CD4-positive, alpha-beta T cell (primary cell): ENCODE data around the gene ANKS1B. TPM values are rescaled to one million over a fixed set of nuclear protein-coding genes. Genes with fewer than 3 reads are reported as not detected.

Experiments used
- ATAC-seq: fragments of 200-7000 bp; cut with Tn5 transposase; one replicate; pipeline ENCODE4 v1.10.0; 2022; ENCODE audit warnings: mild to moderate bottlenecking; ENCODE audit not compliant: poor library complexity
- CTCF ChIA-PET: fragments of 350-600 bp; sonication (Branson Sonifier 250); formaldehyde crosslinking; loops from one replicate; lab custom pipeline; 2021; ENCODE audit warnings: antibody characterized with exemption, inconsistent platforms; lab: Charles Lee
- POLR2A ChIA-PET: fragments of 350-600 bp; sonication (Branson Sonifier 250); formaldehyde crosslinking; loops from one replicate; lab custom pipeline; 2021; ENCODE audit warnings: antibody characterized with exemption, inconsistent platforms; lab: Charles Lee
- DNase-seq, 14 experiments: peaks; one replicate each; pipeline ENCODE4 v3.0.0-alpha.2; 2013 to 2020; ENCODE audit warnings: mixed read lengths in 2 of 14
- H3K27ac ChIP-seq, 2 donors: one replicate each; pipeline versions ENCODE4 v1.5.1 to v1.7.0; 2013; ENCODE audit warnings: low read length in 2 of 2, low read depth in 1 of 2, mild to moderate bottlenecking in 1 of 2
- H3K27me3 ChIP-seq, 2 experiments: 1 replicate in 1 of 2; 2 replicates in 1 of 2; pipeline versions ENCODE4 v1.6.1 to v1.7.0; 2013; ENCODE audit warnings: low read length in 2 of 2, control low read depth in 1 of 2, mild to moderate bottlenecking in 1 of 2, moderate library complexity in 1 of 2; ENCODE audit not compliant: insufficient read depth in 2 of 2, control insufficient read depth in 1 of 2
- H3K36me3 ChIP-seq: one replicate; pipeline ENCODE4 v1.6.1; 2013; ENCODE audit warnings: low read length, control low read depth; ENCODE audit not compliant: insufficient read depth
- H3K4me1 ChIP-seq: one replicate; pipeline ENCODE4 v1.6.1; 2013; ENCODE audit warnings: low read length, control low read depth; ENCODE audit not compliant: insufficient read depth
- H3K4me3 ChIP-seq: one replicate; pipeline ENCODE4 v1.5.1; 2013; ENCODE audit warnings: mild to moderate bottlenecking, low read length, moderate library complexity
- H3K9me3 ChIP-seq, 2 experiments: 1 replicate in 1 of 2; 2 replicates in 1 of 2; pipeline versions ENCODE4 v1.6.1 to v1.7.0; 2013; ENCODE audit warnings: low read length in 2 of 2, mild to moderate bottlenecking in 2 of 2, control low read depth in 1 of 2, moderate library complexity in 1 of 2; ENCODE audit not compliant: control insufficient read depth in 1 of 2, insufficient read depth in 1 of 2
- H3K27ac Mint-ChIP-seq: one replicate; pipeline ENCODE4 v1.8.0; 2020; ENCODE audit warnings: mixed read lengths
- H3K27me3 Mint-ChIP-seq: one replicate; pipeline ENCODE4 v1.8.0; 2021; ENCODE audit warnings: mixed read lengths
- H3K36me3 Mint-ChIP-seq: one replicate; pipeline ENCODE4 v1.8.0; 2021; ENCODE audit warnings: low read depth, mixed read lengths
- H3K4me1 Mint-ChIP-seq: one replicate; pipeline ENCODE4 v1.8.0; 2021; ENCODE audit warnings: low read depth, mixed read lengths
- H3K4me3 Mint-ChIP-seq: one replicate; pipeline ENCODE4 v1.8.0; 2020; ENCODE audit warnings: mild to moderate bottlenecking, mixed read lengths
- H3K9me3 Mint-ChIP-seq: one replicate; pipeline ENCODE4 v1.8.0; 2020; ENCODE audit warnings: mixed read lengths
- CTCF ChIP-seq: fragments of 200-600 bp; IDR thresholded peaks from one replicate; pipeline ENCODE4 v1.8.0; 2022; ENCODE audit warnings: antibody characterized with exemption, mild to moderate bottlenecking
- intact Hi-C, 2 experiments: fragments of 100-400 bp; cut with DNase I in 1 of 2; cut with micrococcal nuclease in 1 of 2; formaldehyde crosslinking; loops; one replicate each; pipeline versions ENCODE4 v1.15.1 to v1.9.0; 2023 to 2025; cut with DNase I, micrococcal nuclease
- total RNA-seq, 174 experiments: library from RNA in 2 of 174; stranded (reverse) in 2 of 174; gene quantifications; one replicate each; pipeline ENCODE4 v1.2.3 and lab custom pipeline; 2021 to 2026

The ANKS1B gene
- total RNA-seq, 2 experiments from 2014 or later = 0.16 to 1.1 TPM

DNA sequence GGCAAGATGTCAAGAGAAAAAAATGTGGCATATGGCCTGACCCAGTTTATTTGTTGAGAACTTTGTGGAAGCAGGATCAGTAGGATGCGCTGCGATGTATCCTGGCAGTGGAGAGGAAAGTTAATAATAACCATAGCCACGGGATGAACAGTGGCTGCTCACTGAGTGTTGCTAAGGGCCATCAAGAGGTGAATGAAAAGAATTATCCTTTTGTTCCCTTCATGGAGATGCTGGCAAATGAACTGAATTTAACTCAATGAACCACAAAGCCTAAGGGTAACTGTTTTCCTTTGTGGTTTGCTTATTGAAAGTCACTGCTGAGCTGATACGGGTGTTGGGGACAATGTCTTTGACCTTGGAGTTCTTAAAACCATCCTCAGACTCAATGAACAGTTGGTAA is 863.2 kb downstream of the ANKS1B start:
- ChIA-PET POLR2A (no interaction called here), CTCF (no interaction called here)
- no peak for DNase-seq
- H3K27ac Mint-ChIP-seq = no peak overlapping the region
- no peak for ATAC-seq
- H3K4me3 ChIP-seq = no peak overlapping the region
- peaks cover 0 to 4% of the 10 kb centered on the region in 2 experiments for H3K9me3 ChIP-seq
- no peaks in the 10 kb centered on the region for H3K36me3 ChIP-seq
- no peaks in the 10 kb centered on the region for H3K36me3 Mint-ChIP-seq
- H3K27me3 Mint-ChIP-seq = no peaks in the 10 kb centered on the region
- H3K27me3 ChIP-seq = no peaks in the 10 kb centered on the region
- H3K4me3 Mint-ChIP-seq = no peak overlapping the region
- no peaks in the 10 kb centered on the region for H3K4me1 Mint-ChIP-seq
- intact Hi-C loops = no loop called here
- no peak overlapping the region for H3K27ac ChIP-seq
- no peaks in the 10 kb centered on the region for H3K9me3 Mint-ChIP-seq
- no peak for TF ChIP-seq CTCF
- H3K4me1 ChIP-seq = no peaks in the 10 kb centered on the region

DNA sequence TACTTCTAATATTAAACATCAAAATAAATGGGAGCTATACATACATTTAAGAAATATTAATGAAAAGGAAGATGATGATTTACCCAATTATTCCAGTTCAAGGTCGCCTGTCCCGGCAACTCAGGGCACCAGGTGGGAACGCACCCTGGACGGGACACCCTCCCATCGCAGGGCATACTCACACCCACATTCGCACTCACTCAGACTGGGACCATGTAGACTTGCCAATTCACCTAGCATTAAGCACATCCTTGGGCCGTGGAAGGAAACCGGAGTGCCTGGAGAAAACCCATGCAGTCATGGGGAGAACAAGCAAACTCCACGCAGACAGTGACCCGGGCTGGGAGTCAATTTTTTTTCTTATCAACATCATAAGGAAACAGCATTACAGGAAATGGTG is 864.8 kb downstream of the ANKS1B start:
- no peaks in the 10 kb centered on the region for H3K27me3 ChIP-seq
- DNase-seq (no peak), ATAC-seq (no peak)
- no peaks in the 10 kb centered on the region for H3K4me1 ChIP-seq
- ChIA-PET POLR2A (no interaction called here), CTCF (no interaction called here)
- no peaks in the 10 kb centered on the region for H3K36me3 ChIP-seq
- no peak overlapping the region for H3K27ac Mint-ChIP-seq
- TF ChIP-seq CTCF = no peak
- no peaks in the 10 kb centered on the region for H3K27me3 Mint-ChIP-seq
- no peak overlapping the region for H3K4me3 ChIP-seq
- H3K9me3 Mint-ChIP-seq = no peaks in the 10 kb centered on the region
- no peak overlapping the region for H3K27ac ChIP-seq
- H3K4me3 Mint-ChIP-seq = no peak overlapping the region
- no peaks in the 10 kb centered on the region for H3K36me3 Mint-ChIP-seq
- no peaks in the 10 kb centered on the region for H3K4me1 Mint-ChIP-seq
- H3K9me3 ChIP-seq = peaks cover 0 to 4% of the 10 kb centered on the region in 2 experiments
- intact Hi-C loops = no loop called here

- ATAC-seq (no peak), DNase-seq (no peak)
- Mint-ChIP-seq H3K4me3 (no peak overlapping the region), H3K27me3 (no peaks in the 10 kb centered on the region), H3K4me1 (no peaks in the 10 kb centered on the region), H3K9me3 (no peaks in the 10 kb centered on the region), H3K27ac (no peak overlapping the region), H3K36me3 (no peaks in the 10 kb centered on the region)
- Histone ChIP-seq H3K4me3 (no peak overlapping the region), H3K27ac (no peak overlapping the region), H3K36me3 (no peaks in the 10 kb centered on the region), H3K27me3 (no peaks in the 10 kb centered on the region), H3K9me3 (peaks cover 0 to 4% of the 10 kb centered on the region in 2 experiments), H3K4me1 (no peaks in the 10 kb centered on the region)
- intact Hi-C loops = no loop called here
- ChIA-PET CTCF (no interaction called here), POLR2A (no interaction called here)
- TF ChIP-seq CTCF = no peak
These were observed 865.3 kb downstream of the ANKS1B start for GRCh38 chr12:99119449-99119848.
